Activated T-helper 9 cell treated with anti-CD3 and anti-CD28 coated beads, Interleukin-2, amount 50 U/mL, for 16 hours (primary cell): ENCODE data around the gene DBR1.
"Not testable (repeated sequence)": the region's sequence is repeated elsewhere in the genome, so short reads cannot be mapped to it uniquely, and the experiment has no call there.

Experiments
- DNase-seq: peaks from one replicate; pipeline ENCODE4 v3.0.0-alpha.2; 2020; ENCODE audit warnings: low read depth

DBR1 gene

DNA sequence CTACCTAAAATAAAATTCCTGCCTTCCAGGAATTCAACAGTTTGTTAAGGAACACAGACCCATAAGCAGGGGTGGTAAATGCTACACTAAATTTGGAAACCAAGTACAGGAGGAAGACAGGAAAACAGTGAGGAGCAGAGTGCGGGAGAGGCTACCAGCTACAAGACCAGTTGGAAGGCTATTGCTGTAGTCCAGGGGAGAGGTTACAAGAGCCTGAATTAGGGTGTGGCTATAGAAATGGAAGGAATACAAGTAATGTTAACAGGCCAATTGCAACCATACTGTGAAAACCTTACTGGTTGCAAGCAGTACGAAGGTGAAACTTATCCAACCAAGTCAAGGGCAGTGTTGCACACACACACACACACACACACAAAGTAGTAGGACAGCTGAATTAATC, 11.5 kb upstream of the DBR1 start:
- no peak for DNase-seq

DNA sequence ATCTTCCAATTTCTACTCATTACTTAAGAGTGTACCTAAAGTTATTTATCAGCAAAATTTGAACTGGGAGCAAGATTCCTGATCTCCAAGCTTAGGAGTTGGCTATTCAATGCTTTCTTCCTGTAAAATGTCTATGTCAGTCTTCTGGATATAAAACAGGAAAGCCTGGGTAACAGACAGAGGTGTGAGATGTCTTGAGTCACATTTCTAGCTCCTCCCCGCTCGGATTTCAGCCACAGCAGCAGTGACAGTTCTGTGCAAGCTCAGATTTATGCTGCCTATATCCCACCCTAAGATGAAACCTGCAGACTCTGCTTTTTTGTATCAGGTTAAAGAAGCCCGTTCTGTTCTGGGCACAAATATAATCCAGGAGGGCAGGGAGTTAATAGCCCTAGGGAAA, 10.3 kb upstream of the DBR1 start:
- DNase-seq, result no peak

DNA sequence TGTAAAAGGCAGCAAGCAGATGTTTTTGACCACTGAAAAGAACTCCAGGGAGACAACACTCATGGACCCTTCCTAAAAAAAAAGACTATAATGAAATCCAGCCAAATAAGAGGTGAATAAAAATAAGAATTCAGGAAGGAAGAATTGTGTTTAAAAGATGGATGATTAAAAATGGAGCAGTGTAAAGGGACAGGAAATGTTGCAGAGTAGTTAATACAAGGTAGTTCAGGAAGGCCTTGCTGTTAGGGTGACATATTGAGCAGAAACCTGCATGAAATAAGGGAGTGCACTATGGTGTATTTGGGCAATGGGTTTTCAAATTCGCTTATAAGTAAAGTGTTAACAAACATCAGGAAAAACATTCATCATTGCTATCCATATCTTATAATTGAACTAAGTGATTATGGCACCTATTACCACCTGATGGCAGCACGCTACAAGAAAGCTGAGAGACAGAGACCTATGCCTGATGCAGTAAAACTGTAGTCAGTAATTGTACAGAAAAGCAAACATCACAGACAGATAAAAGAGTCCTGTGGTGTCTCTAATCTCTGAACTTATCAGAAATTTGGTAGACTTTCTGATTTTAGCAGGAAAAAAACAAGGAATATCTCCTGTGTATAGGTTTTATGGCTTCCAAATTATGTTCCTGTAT, 5.8 kb upstream of the DBR1 start:
- no peak for DNase-seq

DNA sequence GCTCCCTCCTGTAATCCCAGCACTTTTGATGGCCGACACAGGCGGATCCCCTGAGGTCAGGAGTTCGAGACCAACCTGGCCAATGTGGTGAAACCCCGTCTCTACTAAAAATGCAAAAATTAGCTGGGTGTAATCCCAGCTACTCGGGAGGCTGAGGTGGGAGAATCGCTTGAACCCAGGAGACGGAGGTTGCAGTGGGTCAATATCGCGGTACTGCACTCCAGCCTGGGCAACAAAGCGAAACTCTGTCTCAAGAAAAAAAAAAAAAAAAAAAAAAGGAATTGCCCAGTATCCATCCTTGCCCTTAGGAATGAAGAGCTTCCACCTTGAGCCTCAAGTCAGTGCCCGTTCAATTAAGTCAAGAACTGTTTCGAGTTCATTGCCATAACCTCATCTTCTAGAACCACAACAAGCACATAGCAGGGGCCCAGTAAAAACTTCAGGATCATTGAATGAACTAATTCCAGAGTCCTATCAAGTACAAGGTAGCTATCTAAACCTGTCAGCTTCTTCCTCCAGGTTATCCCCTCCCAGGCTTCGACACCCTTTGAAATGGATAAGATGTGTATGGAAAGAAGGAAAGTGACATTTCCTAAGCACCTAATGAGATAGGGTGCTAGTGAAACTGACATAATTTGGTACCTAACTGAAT, 826 bp downstream of the DBR1 start:
- no peak for DNase-seq

DNA sequence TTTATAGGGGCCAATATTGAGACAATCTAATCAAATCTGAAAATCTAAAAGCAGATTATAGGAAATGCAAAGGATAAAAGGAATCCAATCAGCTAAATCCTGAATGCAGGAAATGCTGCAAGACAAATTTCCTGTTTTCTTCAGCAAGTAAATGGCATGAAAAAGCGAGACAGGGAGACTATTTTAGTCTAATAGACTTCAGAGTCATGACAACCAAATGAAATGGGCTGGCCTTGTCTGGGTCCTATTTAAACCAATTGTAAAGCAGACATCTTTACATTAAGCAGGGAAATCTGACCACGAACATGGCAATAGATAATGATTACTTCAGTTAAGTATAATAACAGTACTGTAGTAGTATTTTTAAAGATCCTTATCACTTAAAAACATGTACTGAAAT, 2.1 kb downstream of the DBR1 start:
- no peak for DNase-seq

DNA sequence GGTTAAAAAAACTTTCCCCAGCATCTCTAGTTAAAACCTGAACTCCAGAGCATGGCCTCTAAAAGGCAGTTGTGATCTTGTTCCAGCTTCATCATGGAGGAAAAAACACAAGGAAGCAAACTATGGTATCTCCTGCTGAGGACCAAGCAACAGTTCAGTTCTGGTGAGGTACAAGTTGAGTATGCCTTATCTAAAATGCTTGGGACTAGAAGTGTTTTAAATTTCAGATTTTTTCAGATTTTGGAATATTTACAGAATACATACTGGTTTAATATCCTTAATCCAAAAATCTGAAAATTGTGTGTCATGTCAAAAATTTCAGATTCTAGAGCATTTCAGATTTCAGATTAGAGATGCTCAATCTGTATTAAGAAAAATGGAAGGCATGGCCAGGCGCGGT, 9.7 kb downstream of the DBR1 start:
- no peak for DNase-seq

DNA sequence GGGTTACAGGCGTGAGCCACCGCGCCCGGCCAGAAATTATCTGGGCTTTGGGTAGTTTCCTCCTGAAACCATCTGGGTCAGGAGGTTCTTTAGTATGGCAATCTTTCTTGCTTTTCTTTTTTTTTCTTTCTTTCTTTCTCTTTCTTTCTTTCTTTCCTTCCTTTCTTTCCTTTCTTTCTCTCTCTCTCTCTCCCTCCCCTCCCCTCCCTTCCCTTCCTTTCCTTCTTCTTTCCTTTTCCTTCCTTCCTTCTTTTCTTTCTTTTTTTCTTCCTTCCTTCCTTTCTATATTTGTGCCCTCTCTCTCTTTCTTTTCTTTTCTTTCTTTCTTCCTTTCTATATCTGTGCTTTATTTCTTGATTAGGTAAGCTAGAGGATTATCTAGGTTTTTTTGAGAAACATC, 17.0 kb downstream of the DBR1 start:
- DNase-seq, result no peak

DNA sequence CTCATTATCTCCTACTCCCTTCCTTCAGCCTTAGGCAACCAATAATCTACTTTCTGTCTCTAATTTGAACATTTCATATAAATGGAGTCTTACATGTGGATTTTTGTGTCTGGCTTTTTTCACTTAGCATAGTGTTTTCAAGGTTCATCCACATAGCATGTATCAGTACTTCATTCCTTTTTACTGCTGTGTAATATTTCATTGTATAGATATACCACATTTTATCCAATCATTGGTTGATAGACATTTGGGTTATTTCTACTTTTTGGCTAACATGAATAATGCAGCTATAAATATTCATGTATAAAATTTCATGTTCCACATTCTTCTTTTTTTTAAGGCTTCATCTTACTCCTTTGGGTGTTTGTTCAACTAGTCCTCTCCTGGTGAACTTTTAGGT, 20.2 kb downstream of the DBR1 start:
- DNase-seq, result no peak

DNA sequence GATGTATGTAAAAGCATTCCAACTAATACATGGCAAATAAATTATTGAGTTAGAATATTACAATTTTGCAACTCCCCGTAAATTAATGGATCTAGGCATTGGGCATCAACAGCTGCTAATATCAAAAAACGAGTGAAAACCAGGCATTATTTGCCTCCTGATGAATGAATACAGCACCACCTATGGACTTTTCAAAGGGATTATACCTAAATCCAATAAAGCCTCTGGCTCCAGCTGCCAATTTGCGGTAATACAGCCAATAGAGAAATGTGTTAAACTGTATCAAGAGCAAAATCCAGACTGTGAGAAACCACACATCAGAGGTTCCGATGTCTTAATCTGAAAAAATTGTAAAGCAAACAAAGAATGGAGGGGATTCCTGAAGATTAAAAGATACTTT, 26.2 kb downstream of the DBR1 start:
- no peak for DNase-seq

DNA sequence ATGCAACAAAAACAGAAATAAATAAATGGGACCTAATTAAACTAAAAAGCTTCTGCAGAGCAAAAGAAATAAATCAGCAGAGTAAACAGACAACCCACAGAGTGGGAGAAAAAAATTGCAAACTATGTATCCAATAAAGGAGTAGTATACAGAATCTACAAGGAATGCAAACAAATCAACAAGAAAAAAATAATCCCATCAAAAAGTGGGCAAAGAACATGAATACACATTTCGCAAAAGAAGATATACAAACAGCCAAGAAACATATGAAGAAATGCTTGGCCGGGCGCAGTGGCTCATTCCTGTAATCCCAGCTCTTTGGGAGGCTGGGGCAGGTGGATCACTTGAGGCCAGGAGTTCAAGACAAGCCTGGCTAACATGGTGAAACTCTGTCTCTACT, 32.5 kb downstream of the DBR1 start:
- not testable (repeated sequence) for DNase-seq

DNA sequence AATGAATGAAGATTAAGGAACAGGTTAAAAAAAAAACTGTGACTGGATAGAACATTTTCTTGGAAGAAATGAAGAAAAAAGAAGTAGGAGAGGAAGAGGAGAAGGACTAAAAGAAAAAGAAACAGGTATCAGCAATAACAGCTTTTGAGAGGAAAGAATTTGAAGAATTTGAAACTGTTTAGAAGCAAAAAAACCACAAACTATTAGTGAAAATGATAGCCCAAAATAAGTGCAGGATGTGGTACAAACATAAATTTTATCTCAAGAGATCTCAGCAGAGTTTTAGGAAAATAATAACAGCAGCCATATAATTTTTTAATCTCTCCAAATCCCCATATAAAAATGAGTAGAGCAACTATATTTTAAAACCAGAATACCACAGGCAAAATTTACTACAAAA, 33.8 kb downstream of the DBR1 start:
- no peak for DNase-seq

DNA sequence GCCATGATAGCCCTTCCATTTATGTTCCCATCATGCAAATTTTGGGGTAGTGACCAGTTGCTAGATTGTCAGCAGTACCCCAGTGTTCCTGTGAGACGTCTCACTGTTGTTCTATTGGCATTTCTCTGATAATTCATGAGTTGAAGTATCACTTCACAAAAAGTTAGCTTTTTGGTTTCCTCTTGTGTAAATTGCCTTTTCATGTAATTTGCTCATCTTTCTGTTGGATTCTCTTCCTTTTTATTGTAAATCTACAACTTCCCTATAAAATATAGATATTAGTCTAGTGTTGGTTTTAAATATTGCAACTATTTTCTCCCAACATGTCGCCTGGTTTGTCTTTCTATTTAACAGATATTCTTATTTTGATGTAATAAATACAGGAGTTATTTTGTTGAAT, 35.0 kb downstream of the DBR1 start:
- no peak for DNase-seq

DNA sequence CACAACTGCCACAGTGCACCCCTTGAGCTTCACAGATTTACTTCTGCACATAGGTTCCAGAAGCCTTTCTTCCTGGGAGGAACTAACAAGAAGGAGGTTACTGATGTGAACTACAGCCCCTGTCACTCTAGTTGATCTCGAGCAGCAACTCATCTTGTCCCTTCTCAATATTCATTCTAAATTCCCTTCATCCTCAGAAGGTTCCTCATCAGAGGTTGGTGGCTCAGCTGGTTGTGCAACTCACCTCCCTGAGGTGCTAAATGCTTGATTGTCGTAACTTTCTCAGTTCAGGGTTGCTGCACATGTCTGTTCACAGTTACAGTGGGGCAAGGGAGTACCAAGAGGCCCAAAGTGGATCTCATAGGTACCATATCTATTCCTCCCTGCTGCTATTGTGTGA, 36.9 kb downstream of the DBR1 start:
- no peak for DNase-seq

DNA sequence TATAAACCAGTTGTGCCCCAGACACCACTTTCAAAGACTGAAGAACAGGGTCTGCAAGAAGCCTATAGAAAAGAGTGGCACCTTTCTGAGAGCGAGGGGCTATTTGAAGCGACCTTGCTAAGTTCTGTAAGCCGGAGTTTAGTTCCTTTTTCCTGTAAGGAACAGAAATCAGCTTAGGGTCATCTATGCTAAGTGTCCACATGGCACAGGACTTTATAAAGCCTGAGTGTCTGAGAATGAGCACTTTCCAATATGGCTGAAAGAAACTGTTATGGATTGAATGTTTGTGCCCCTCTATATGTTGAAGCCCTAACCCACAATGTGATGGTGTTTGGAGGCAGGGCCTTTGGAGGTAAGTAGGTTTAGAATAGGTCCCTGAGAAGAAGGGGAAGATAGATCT, 38.5 kb downstream of the DBR1 start:
- no peak for DNase-seq

DNA sequence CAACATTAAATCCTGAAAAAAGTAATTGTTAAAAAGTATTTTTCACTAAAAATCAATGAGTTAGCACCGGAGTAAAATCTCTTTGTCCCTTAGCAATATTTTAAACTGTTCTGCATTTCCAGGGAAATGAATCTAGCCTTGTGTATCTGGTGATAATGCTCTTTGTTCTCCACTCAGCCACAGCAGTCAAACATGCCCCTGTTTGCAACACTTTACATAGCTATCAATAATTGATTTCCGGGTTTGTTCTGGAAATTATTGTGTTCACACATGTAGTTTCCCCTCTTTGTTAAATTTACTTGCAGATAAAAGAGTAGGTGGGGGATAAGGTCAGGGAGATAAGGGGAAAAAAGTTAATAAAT, 38.9 kb downstream of the DBR1 start:
- DNase-seq, result no peak

DNA sequence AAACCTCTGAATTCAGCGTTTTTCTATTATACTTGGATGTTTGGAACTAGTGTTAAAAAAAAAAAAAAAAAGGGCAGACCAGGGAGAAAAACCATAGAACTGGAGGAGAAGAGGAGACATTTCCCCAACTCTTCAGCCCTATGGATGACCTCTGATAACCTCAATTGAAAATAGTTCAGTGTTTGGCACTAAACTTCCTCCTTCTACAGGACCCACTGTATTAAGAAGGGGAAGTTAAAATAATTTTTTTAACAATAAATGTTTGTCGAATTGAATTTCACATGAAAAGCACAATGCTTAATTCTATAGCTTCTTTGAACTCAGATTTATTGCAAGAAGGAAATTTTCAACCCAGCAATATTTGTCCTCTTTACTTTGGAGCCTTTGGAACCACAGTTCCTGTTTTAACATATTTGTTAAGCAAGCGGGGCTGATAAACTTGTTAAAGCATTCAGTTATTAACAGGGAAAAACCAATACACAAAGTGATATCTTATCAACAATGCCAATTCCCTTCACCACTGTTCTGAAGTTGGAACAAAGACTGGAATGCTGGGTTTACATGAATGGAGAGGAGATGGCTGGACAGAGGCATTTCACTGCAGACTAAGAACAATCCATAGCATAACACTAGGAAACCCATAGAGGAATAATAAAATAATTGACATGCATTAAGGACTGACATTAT, 39.4 kb downstream of the DBR1 start:
- DNase-seq, result no peak

DNA sequence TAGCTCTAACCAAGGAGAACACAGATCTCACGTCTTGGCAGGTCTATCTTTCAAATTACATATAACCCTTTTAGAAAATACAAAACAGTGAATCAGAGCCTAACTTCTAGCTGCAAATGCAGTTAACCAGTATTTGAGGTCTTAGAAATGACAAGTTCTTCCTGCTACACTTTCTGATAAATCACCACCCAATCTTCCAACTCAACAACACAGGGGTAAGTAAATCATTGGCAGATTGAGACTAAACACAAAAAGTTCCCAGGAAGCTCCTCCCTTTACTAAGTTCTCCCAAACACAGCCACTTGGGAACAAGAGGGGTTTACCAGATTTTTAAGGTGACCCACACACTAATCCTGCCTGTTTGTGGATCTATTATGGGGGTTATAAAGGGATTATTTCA, 42.5 kb downstream of the DBR1 start, which contains the start of gene A4GNT:
Gene A4GNT, minus strand, starts transcription at position 152 of the 400 bp plus-strand sequence. CDS start 1,134 bp downstream, outside the sequence.
- no peak for DNase-seq

DNA sequence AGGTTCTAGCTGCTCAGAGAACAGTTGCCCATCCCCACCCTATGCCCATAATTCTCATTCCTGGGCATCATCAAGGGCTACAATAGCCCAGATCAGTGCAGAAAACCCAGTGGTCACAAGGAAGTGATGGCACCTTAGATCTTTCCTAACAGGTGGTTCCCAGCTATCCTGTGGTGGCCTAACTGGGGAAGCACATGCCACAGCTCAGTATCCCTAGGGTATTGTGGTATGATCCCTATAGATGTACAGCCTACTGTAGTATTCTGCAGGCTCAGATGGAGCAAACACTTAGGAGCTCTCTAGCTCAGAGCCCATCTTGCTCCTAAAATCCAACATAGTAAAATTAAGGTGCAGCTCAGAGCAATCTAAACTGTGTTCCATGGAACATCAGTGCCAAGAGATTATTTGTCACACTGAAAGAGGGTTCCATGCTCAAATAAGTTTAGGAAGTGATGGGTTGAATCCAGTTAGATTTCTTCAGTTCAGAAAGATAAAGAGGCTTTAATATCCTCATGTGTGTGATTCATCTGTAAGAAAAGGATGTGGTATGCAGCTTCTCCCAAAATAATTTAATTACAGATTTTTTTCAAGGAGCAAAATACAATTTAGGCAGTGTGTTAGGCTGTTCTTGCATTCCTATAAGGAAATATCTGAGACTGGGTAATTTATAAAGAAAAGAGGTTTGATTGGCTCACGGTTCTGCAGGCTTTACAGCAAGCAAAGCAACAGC, 46.9 kb downstream of the DBR1 start:
- DNase-seq, result no peak

DNA sequence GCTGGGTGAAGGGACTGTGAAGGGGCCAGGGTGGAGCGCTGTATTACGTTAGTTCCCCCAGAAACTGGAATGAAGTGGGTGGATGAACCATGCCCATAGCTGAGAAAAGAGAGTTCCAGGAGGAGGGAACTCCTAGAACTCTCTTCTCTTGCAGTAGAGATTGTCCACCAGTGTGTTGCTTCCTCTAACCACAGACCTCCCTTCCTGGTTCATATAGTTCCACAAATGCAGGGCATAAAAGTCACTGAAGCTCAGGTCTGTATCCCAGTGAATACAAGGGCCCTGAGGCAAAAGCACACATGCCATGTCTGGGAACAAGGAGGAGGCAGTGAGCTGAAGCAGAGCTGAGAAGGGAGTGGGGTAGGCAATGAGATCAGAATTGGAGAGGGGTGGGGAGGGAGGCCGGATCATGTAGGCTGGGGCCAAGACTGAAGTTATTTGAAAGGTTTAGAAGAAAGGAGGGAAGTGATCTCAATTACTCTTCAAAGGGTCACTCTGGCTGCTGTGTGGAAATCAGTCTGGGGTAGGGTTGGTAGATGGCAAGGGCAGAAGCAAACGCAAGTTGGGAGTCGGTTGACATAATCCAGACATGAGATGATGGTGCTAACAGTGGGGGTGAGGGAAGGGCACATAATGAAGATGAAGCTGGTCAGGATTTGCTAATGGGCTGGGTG, 49.0 kb downstream of the DBR1 start:
- DNase-seq, result no peak

DNA sequence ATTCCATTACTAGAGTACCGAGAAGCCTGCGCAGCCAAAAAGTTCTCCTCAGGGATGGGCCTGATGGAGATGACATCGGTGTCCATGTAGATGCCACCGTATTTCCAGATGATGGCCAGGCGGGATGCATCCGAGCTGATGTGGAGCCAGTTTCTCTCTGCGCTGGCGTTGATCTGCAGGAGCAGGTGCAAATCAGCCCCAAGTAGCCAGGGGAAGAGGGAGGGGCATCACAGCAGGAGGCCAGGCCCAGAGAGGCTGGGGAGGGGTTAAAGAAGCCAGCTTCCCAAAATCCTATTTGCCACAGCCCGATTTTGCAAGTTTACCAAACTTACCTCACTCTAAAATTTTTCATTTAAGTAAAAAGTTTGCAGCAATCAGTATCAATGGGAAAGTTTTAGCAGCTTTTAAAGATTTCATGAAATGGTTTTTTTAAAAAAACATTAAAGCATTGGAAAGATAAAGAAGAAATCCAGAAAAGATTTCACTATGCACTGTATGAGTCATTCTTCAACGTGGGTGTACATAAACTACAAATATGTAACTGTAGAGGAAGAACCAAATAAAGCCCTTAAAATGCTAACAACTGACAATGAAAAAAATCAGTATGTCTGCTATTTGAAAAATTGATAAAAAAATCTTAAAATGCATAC, 49.9 kb downstream of the DBR1 start:
- no peak for DNase-seq

DNA sequence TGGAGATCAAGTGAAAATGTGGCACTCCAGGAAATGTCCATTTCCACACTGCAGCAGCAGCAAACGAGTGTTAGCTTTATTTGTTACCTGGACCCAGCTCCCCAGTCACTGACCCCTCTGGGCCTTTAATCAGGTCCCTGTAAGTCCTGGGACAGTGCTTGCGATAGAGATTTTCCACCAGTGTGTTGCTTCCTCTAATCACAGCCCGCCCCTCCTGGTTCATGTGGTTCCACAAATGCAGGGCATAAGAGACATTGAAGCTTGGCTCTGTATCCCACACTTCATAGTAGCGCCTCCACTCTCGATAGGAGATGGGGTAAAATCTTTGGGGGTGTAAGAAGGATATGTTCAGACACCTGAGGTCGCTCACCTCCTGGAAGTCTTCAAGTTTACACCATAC, 50.5 kb downstream of the DBR1 start:
- no peak for DNase-seq

DNA sequence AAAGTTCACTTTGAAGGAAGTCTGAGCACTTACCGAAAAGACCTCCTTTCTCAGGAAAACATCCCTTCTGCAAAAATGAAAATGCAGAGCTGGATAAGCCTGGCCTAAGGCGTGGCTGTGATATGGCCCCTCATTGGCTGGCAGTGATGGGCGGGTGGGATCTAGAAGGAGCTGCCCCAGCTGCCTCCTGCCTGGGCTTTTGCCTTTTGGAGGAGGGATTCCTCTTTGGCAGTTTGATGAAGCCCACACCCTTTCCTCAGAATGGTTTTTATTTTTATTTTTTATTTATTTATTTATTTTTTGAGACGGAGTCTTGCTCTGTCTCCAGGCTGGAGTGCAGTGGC, 55.3 kb downstream of the DBR1 start:
- DNase-seq, result no peak
